Neural progenitor cell (in vitro differentiated cells): ENCODE data around the gene EHMT1. TPM values are rescaled to one million over a fixed set of nuclear protein-coding genes. Genes with fewer than 3 reads are reported as not detected.

Experiments
- DNase-seq: peaks from one replicate; pipeline ENCODE4 v3.0.0-alpha.2; 2016; ENCODE audit warnings: low spot score
- H2AFZ ChIP-seq: fragments of 200-600 bp; sonication (generic); replicated peaks from 2 replicates; pipeline ENCODE4 v1.6.1; 2016; ENCODE audit warnings: antibody characterized with exemption
- H3F3A ChIP-seq: fragments of 200-600 bp; sonication (generic); 2 replicates; pipeline ENCODE4 v1.6.1; 2016; ENCODE audit warnings: antibody characterized with exemption, low read depth
- H3K27ac ChIP-seq: fragments of 200-600 bp; sonication (generic); 2 replicates; pipeline ENCODE4 v1.5.1; 2016; ENCODE audit warnings: mild to moderate bottlenecking
- H3K27me3 ChIP-seq: fragments of 200-600 bp; sonication (generic); 2 replicates; pipeline ENCODE4 v1.6.1; 2016; ENCODE audit warnings: mild to moderate bottlenecking, moderate library complexity
- H3K36me3 ChIP-seq: fragments of 200-600 bp; sonication (generic); 2 replicates; pipeline ENCODE4 v1.5.1; 2016
- H3K4me1 ChIP-seq: fragments of 200-600 bp; sonication (generic); 2 replicates; pipeline ENCODE4 v1.6.1; 2016; ENCODE audit warnings: mixed run types
- H3K4me2 ChIP-seq: fragments of 200-600 bp; sonication (generic); 2 replicates; pipeline ENCODE4 v1.6.1; 2016
- H3K4me3 ChIP-seq: fragments of 200-600 bp; sonication (generic); 2 replicates; pipeline ENCODE4 v1.5.1; 2016
- H3K79me2 ChIP-seq: fragments of 200-600 bp; sonication (generic); 2 replicates; pipeline ENCODE4 v1.6.1; 2016; ENCODE audit warnings: low read depth
- H3K9ac ChIP-seq: fragments of 200-600 bp; sonication (generic); 2 replicates; pipeline ENCODE4 v1.6.1; 2016
- H3K9me3 ChIP-seq: fragments of 200-600 bp; sonication (generic); 2 replicates; pipeline ENCODE4 v1.5.1; 2016; ENCODE audit warnings: low read depth
- H4K20me1 ChIP-seq: fragments of 200-600 bp; sonication (generic); 2 replicates; pipeline ENCODE4 v1.6.1; 2016; ENCODE audit warnings: low read depth
- H3K27ac Mint-ChIP-seq: 3 replicates; pipeline ENCODE4 v1.8.0; 2021; ENCODE audit warnings: mixed read lengths
- H3K27me3 Mint-ChIP-seq: 2 replicates; pipeline ENCODE4 v1.8.0; 2022; ENCODE audit warnings: low read depth, mild to moderate bottlenecking, inconsistent platforms, moderate library complexity, mixed read lengths; ENCODE audit not compliant: insufficient read depth
- H3K36me3 Mint-ChIP-seq: 3 replicates; pipeline ENCODE4 v1.8.0; 2021; ENCODE audit warnings: mixed read lengths
- H3K4me1 Mint-ChIP-seq: 3 replicates; pipeline ENCODE4 v1.8.0; 2021; ENCODE audit warnings: mixed read lengths
- H3K4me3 Mint-ChIP-seq: 3 replicates; pipeline ENCODE4 v1.8.0; 2021; ENCODE audit warnings: mild to moderate bottlenecking, moderate library complexity, mixed read lengths
- H3K9me3 Mint-ChIP-seq: 3 replicates; pipeline ENCODE4 v1.8.0; 2020; ENCODE audit warnings: mixed read lengths
- CTCF ChIP-seq: fragments of 200-600 bp; sonication (generic); IDR thresholded peaks from 2 replicates; pipeline ENCODE4 v1.5.1; 2017; ENCODE audit warnings: antibody characterized with exemption, mild to moderate bottlenecking
- EZH2 ChIP-seq: fragments of 200-600 bp; sonication (generic); IDR thresholded peaks from 2 replicates; pipeline ENCODE4 v1.6.1; 2017; ENCODE audit warnings: antibody characterized with exemption, mild to moderate bottlenecking, moderate library complexity
- EZH2phosphoT487 ChIP-seq: fragments of 200-600 bp; sonication (generic); IDR thresholded peaks from 2 replicates; pipeline ENCODE4 v1.6.1; 2017; ENCODE audit warnings: antibody characterized with exemption
- total RNA-seq: library from RNA; depleted of rRNA; stranded (reverse); fragments of >200 nt; gene quantifications from 2 replicates; pipeline ENCODE4 v1.2.3, GENCODE V29; 2015; ENCODE audit warnings: low replicate concordance

The EHMT1 gene
- total RNA-seq, 1 donor from 2014 or later, result 47.8 TPM

- H3K27ac ChIP-seq, result no peak overlapping the region
- H3F3A ChIP-seq, result peaks cover 66% of the 10 kb centered on the region
- no peaks in the 10 kb centered on the region for H3K9me3 ChIP-seq
- peaks cover 7% of the 10 kb centered on the region for H3K27me3 Mint-ChIP-seq
- H3K27me3 ChIP-seq, result no peaks in the 10 kb centered on the region
- no peak overlapping the region for H3K9ac ChIP-seq
- peak overlapping the region; percentile 67 for H3K4me2 ChIP-seq
- no peaks in the 10 kb centered on the region for H3K36me3 ChIP-seq
- H3K27ac Mint-ChIP-seq, result peak overlapping the region; percentile 84
- peaks cover 71% of the 10 kb centered on the region for H3K4me1 ChIP-seq
- H2AFZ ChIP-seq, result no peak overlapping the region
- peaks cover 76% of the 10 kb centered on the region for H3K4me1 Mint-ChIP-seq
- H3K79me2 ChIP-seq, result peaks cover 99% of the 10 kb centered on the region
- TF ChIP-seq EZH2phosphoT487 (no peak), CTCF (no peak), EZH2 (no peak)
- peak overlapping the region; percentile 20 for H3K4me3 ChIP-seq
- H4K20me1 ChIP-seq, result peaks cover 96% of the 10 kb centered on the region
- H3K9me3 Mint-ChIP-seq, result peaks cover 3% of the 10 kb centered on the region
- H3K4me3 Mint-ChIP-seq, result peak overlapping the region; percentile 71
- peaks cover 22% of the 10 kb centered on the region for H3K36me3 Mint-ChIP-seq
- DNase-seq, result peak; percentile 89
Observed at GRCh38 chr9:137666955-137667670, 48.3 kb downstream of the EHMT1 start.

- no peak overlapping the region for H3K27ac Mint-ChIP-seq
- H3K9me3 Mint-ChIP-seq, result peaks cover 3% of the 10 kb centered on the region
- no peak overlapping the region for H2AFZ ChIP-seq
- H3K27me3 ChIP-seq, result no peaks in the 10 kb centered on the region
- no peak overlapping the region for H3K4me2 ChIP-seq
- peaks cover 74% of the 10 kb centered on the region for H3K4me1 ChIP-seq
- H3K36me3 Mint-ChIP-seq, result peaks cover 22% of the 10 kb centered on the region
- peaks cover 85% of the 10 kb centered on the region for H3K4me1 Mint-ChIP-seq
- H3K9me3 ChIP-seq, result no peaks in the 10 kb centered on the region
- H3F3A ChIP-seq, result peaks cover 69% of the 10 kb centered on the region
- H4K20me1 ChIP-seq, result peaks cover 97% of the 10 kb centered on the region
- DNase-seq, result no peak
- H3K27ac ChIP-seq, result no peak overlapping the region
- no peak overlapping the region for H3K4me3 Mint-ChIP-seq
- H3K27me3 Mint-ChIP-seq, result peaks cover 8% of the 10 kb centered on the region
- no peaks in the 10 kb centered on the region for H3K36me3 ChIP-seq
- H3K9ac ChIP-seq, result no peak overlapping the region
- TF ChIP-seq EZH2phosphoT487 (no peak), EZH2 (no peak), CTCF (no peak)
- H3K79me2 ChIP-seq, result peaks cover 99% of the 10 kb centered on the region
- no peak overlapping the region for H3K4me3 ChIP-seq
Observed at GRCh38 chr9:137668203-137668602, 49.4 kb downstream of the EHMT1 start.

GRCh38 chr9:137669261-137669672, 50.5 kb downstream of the EHMT1 start:
- peak; percentile 50 for DNase-seq
- no peak overlapping the region for H3K4me3 ChIP-seq
- H2AFZ ChIP-seq, result no peak overlapping the region
- H3K27me3 ChIP-seq, result no peaks in the 10 kb centered on the region
- H3F3A ChIP-seq, result peaks cover 67% of the 10 kb centered on the region
- peaks cover 99% of the 10 kb centered on the region for H3K79me2 ChIP-seq
- no peak for TF ChIP-seq CTCF
- TF ChIP-seq EZH2, result no peak
- TF ChIP-seq EZH2phosphoT487, result no peak
- Mint-ChIP-seq H3K27ac (no peak overlapping the region), H3K36me3 (peaks cover 22% of the 10 kb centered on the region), H3K9me3 (peaks cover 3% of the 10 kb centered on the region), H3K4me1 (peaks cover 89% of the 10 kb centered on the region), H3K27me3 (peaks cover 8% of the 10 kb centered on the region), H3K4me3 (no peak overlapping the region)
- no peaks in the 10 kb centered on the region for H3K36me3 ChIP-seq
- no peak overlapping the region for H3K4me2 ChIP-seq
- peaks cover 97% of the 10 kb centered on the region for H4K20me1 ChIP-seq
- no peak overlapping the region for H3K9ac ChIP-seq
- no peaks in the 10 kb centered on the region for H3K9me3 ChIP-seq
- peaks cover 76% of the 10 kb centered on the region for H3K4me1 ChIP-seq
- H3K27ac ChIP-seq, result no peak overlapping the region
